HG02759 (cell line): ENCODE data around the gene PLA2G4A.

Experiments
- ATAC-seq: cut with Tn5 transposase; IDR thresholded peaks from one replicate; pipeline ENCODE4 v1.9.1; 2021; ENCODE audit warnings: mild to moderate bottlenecking, moderate library complexity; ENCODE audit not compliant: unreplicated experiment

Gene PLA2G4A

GRCh38 chr1:187010571-187011309 lies 182.0 kb downstream of the PLA2G4A start:
- no peak for ATAC-seq

- ATAC-seq: no peak
Observed at GRCh38 chr1:187013582-187014200, 184.9 kb downstream of the PLA2G4A start.

- ATAC-seq: no peak
Observed at GRCh38 chr1:187018291-187018690, 189.5 kb downstream of the PLA2G4A start.

GRCh38 chr1:187027253-187027652 lies 198.5 kb downstream of the PLA2G4A start:
- ATAC-seq: no peak

- ATAC-seq: no peak
Observed at GRCh38 chr1:187032316-187032981, 203.7 kb downstream of the PLA2G4A start.

GRCh38 chr1:187032982-187033692 lies 204.4 kb downstream of the PLA2G4A start:
- ATAC-seq: no peak

DNA sequence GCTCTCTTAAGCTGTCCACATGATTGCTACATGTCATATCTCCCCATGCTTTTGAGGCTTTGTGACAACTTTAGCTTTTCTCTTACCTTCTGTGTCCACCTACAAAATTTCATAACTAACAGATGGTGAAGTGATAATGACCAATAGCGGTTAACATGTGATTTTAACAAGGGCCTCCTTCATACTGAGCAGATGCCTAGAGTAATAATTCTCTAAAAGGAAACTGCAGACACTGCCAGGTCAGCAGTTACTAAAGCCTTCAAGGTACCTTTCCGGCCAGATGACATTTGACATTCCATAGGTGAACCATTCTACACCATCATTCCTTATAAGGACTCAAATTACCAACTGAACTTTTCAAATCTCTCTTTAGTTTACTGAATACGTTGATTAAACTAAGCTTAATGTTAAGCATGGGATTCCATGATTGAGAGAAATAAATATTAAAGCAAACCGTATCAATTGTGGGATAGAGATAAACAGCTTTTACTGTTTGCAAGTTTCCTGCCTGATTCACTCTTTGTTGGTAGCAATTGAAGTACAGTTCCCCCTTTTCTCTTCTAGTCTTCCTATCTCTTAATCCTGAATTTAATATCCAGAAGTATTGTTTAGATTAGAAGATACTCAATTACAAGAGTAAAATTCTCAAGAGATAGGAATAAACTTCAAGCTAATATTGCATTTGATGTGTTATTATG lies 205.1 kb downstream of the PLA2G4A start:
- ATAC-seq: no peak

DNA sequence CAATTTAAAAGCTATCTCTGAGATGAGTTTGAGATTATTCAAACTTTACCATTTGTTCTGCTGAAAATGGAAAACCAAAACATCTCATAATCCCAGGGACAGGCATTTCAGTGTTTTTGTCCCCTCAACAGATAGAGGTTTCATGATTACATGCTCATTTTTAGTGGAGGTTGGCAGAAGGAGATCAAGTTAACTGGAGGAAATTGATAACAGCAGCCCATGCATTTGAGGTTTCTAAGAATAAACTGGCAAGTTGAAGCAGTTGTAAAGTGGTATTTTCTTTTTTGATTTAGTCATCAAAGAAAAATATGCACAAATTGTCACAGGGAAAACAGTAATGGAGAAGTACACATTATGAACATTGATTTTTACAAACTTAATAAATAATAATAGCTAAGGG lies 205.8 kb downstream of the PLA2G4A start:
- ATAC-seq: no peak

DNA sequence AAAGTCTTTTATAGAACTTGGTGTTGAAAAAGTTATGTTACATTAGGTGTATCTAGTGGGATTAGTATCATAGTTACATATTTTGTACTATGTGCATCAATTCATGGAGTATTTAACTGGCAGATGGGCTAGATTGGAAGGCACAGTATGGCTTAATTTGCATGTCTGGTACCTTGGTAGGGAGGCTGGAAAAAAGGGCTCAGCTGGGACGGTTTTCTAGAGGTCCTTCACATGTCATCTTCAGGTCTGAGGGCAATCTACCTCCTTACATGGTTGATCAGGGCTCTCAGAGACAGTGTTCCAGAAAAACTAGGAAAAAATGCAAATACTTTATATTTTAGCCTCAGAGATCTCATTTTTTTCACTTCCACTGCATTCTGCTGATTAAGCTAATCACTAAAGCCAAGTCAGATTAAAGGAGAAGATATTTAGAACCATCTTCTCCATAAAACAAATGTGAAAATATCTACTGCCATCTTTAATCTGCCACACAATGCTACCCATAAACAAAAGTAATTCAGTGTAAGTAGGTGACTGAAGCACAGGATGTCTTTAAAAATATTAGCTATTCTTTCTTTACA lies 209.3 kb downstream of the PLA2G4A start:
- no peak for ATAC-seq
